Mesenchymal stem cell (in vitro differentiated cells and primary cell): ENCODE measurements around the gene SAMHD1.
"Not testable (repeated sequence)": the region's sequence is repeated elsewhere in the genome, so short reads cannot be mapped to it uniquely, and the experiment has no call there.

Source experiments
- DNase-seq: peaks from one replicate; pipeline ENCODE4 v3.0.0-alpha.2; 2013
- H2AFZ ChIP-seq: one replicate; pipeline ENCODE4 v1.6.1; 2013; ENCODE audit warnings: low read depth, mild to moderate bottlenecking, control low read depth, inconsistent platforms, low read length, moderate library complexity
- H2AK5ac ChIP-seq: 2 replicates; pipeline ENCODE4 v1.6.1; 2013; ENCODE audit warnings: low read length, moderate library complexity, mild to moderate bottlenecking, inconsistent platforms; ENCODE audit not compliant: severe bottlenecking
- H2BK120ac ChIP-seq: one replicate; pipeline ENCODE4 v1.6.1; 2013; ENCODE audit warnings: low read depth, mild to moderate bottlenecking, inconsistent platforms, low read length, moderate library complexity
- H2BK12ac ChIP-seq, 2 experiments: one replicate each; pipeline ENCODE4 v1.6.1; 2013; ENCODE audit warnings: inconsistent platforms in 2 of 2, low read length in 2 of 2, mild to moderate bottlenecking in 2 of 2, moderate library complexity in 2 of 2, control low read depth in 1 of 2
- H2BK15ac ChIP-seq: one replicate; pipeline ENCODE4 v1.6.1; 2013; ENCODE audit warnings: mild to moderate bottlenecking, low read depth, inconsistent platforms; ENCODE audit not compliant: poor library complexity, severe bottlenecking
- H2BK5ac ChIP-seq: 2 replicates; pipeline ENCODE4 v1.6.1; 2013; ENCODE audit warnings: low read depth, mild to moderate bottlenecking, low read length, control low read depth, inconsistent platforms; ENCODE audit not compliant: poor library complexity, severe bottlenecking
- H3K14ac ChIP-seq, 2 experiments: one replicate each; pipeline ENCODE4 v1.6.1; 2013; ENCODE audit warnings: inconsistent platforms in 2 of 2, low read length in 2 of 2, control low read depth in 1 of 2, mild to moderate bottlenecking in 1 of 2, moderate library complexity in 1 of 2
- H3K18ac ChIP-seq, 2 experiments: one replicate each; pipeline ENCODE4 v1.6.1; 2013; ENCODE audit warnings: inconsistent platforms in 2 of 2, low read length in 2 of 2, control low read depth in 1 of 2, low read depth in 1 of 2, mild to moderate bottlenecking in 1 of 2
- H3K23ac ChIP-seq, 2 experiments: one replicate each; pipeline ENCODE4 v1.6.1; 2013; ENCODE audit warnings: inconsistent platforms in 2 of 2, low read length in 2 of 2, mild to moderate bottlenecking in 2 of 2, moderate library complexity in 2 of 2, control low read depth in 1 of 2
- H3K27ac ChIP-seq: 2 replicates; pipeline ENCODE4 v1.5.1; 2013; ENCODE audit warnings: mild to moderate bottlenecking, moderate library complexity, low read length, control low read depth, inconsistent platforms; ENCODE audit not compliant: poor library complexity, severe bottlenecking
- H3K27me3 ChIP-seq, 2 experiments: 2 replicates each; pipeline versions ENCODE4 v1.6.1 to v1.7.0; 2013; ENCODE audit warnings: low read length in 2 of 2, mild to moderate bottlenecking in 2 of 2, moderate library complexity in 2 of 2, control low read depth in 1 of 2, inconsistent platforms in 1 of 2; ENCODE audit not compliant: control insufficient read depth in 1 of 2, insufficient read depth in 1 of 2
- H3K36me3 ChIP-seq, 2 experiments: 2 replicates each; pipeline versions ENCODE4 v1.6.1 to v1.7.0; 2013; ENCODE audit warnings: low read length in 2 of 2, control low read depth in 1 of 2, inconsistent platforms in 1 of 2, low read depth in 1 of 2, mild to moderate bottlenecking in 1 of 2; ENCODE audit not compliant: insufficient read depth in 2 of 2, control insufficient read depth in 1 of 2
- H3K4ac ChIP-seq, 2 experiments: one replicate each; pipeline ENCODE4 v1.6.1; 2013; ENCODE audit warnings: inconsistent platforms in 2 of 2, low read length in 2 of 2, mild to moderate bottlenecking in 2 of 2, moderate library complexity in 2 of 2, control low read depth in 1 of 2, low read depth in 1 of 2
- H3K4me1 ChIP-seq: 2 replicates; pipeline ENCODE4 v1.6.1; 2013; ENCODE audit warnings: low read depth, low read length, control low read depth; ENCODE audit not compliant: control insufficient read depth, insufficient read depth
- H3K4me2 ChIP-seq: 2 replicates; pipeline ENCODE4 v1.6.1; 2013; ENCODE audit warnings: low read length, mild to moderate bottlenecking, inconsistent platforms; ENCODE audit not compliant: poor library complexity, severe bottlenecking
- H3K4me3 ChIP-seq, 2 experiments: 2 replicates each; pipeline versions ENCODE4 v1.5.1 to v1.7.0; 2013; ENCODE audit warnings: low read length in 2 of 2, mild to moderate bottlenecking in 2 of 2, control low read depth in 1 of 2, low read depth in 1 of 2; ENCODE audit not compliant: insufficient read depth in 1 of 2
- H3K79me1 ChIP-seq: replicated peaks from 2 replicates; pipeline ENCODE4 v1.6.1; 2013; ENCODE audit warnings: mild to moderate bottlenecking, control low read depth, low read length, inconsistent platforms; ENCODE audit not compliant: poor library complexity, severe bottlenecking
- H3K9ac ChIP-seq: 2 replicates; pipeline ENCODE4 v1.7.0; 2013; ENCODE audit warnings: mild to moderate bottlenecking, low read length, moderate library complexity
- H3K9me3 ChIP-seq: 2 replicates; pipeline ENCODE4 v1.7.0; 2013; ENCODE audit warnings: mild to moderate bottlenecking, low read length; ENCODE audit not compliant: control insufficient read depth
- H4K8ac ChIP-seq: one replicate; pipeline ENCODE4 v1.6.1; 2013; ENCODE audit warnings: inconsistent platforms, mild to moderate bottlenecking, low read length, moderate library complexity
- H4K91ac ChIP-seq: one replicate; pipeline ENCODE4 v1.6.1; 2013; ENCODE audit warnings: mild to moderate bottlenecking, low read length, inconsistent platforms
- WGBS: methylation state at CpG from one replicate; pipeline ENCODE4 v1.1.7; 2013; ENCODE audit warnings: mixed read lengths; 5-methylcytosine and 5-hydroxymethylcytosine counted together

Gene SAMHD1

DNA sequence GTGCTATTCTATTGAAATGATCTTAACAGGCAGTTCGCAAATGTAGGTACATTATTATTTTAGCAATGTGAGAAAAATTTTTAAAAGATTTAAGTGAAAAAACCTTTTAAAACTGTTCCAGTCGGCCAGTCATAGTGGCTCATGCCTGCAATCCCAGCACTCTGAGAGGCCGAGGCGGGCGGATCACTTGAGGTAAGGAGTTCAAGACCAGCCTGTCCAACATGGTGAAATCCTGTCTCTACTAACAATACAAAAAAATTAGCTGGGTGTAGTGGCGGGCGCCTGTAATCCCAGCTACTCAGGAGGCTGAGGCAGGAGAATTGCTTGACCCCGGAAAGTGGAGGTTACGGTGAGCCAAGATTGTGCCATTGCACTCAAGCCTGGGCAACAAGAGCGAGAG is 45.9 kb downstream of the SAMHD1 start:
- peaks cover 0 to 60% of the 10 kb centered on the region in 2 experiments for H3K36me3 ChIP-seq
- DNase-seq, H3K79me1 ChIP-seq, H3K4me1 ChIP-seq, H3K4me2 ChIP-seq, H3K27ac ChIP-seq, H2AFZ ChIP-seq, H2BK5ac ChIP-seq, H3K14ac ChIP-seq, H3K27me3 ChIP-seq, H3K23ac ChIP-seq, H3K9ac ChIP-seq, H4K91ac ChIP-seq, H3K18ac ChIP-seq, H2BK15ac ChIP-seq, H3K4me3 ChIP-seq, H4K8ac ChIP-seq, H2AK5ac ChIP-seq, H3K4ac ChIP-seq, H2BK120ac ChIP-seq, H3K9me3 ChIP-seq, H2BK12ac ChIP-seq: not testable (repeated sequence)
- 96% methylated on average over 10 of the region's 10 CpGs for WGBS

GRCh38 chr20:36904690-36905089 is 46.8 kb downstream of the SAMHD1 start:
- peaks cover 1% of the 10 kb centered on the region for H3K4me1 ChIP-seq
- peaks cover 0 to 57% of the 10 kb centered on the region in 2 experiments for H3K36me3 ChIP-seq
- H2BK12ac ChIP-seq: no peak overlapping the region
- H4K8ac ChIP-seq: no peak overlapping the region
- DNase-seq: no peak
- no peaks in the 10 kb centered on the region for H3K79me1 ChIP-seq
- H3K27ac ChIP-seq: no peak overlapping the region
- H3K4me2 ChIP-seq: no peak overlapping the region
- H3K9ac ChIP-seq: no peak overlapping the region
- H2BK5ac ChIP-seq: no peak overlapping the region
- H3K14ac ChIP-seq: no peak overlapping the region
- H2BK120ac ChIP-seq: no peak overlapping the region
- no peak overlapping the region for H3K4ac ChIP-seq
- no peaks in the 10 kb centered on the region for H3K27me3 ChIP-seq
- no peak overlapping the region for H2AFZ ChIP-seq
- H3K4me3 ChIP-seq: no peak overlapping the region
- H2BK15ac ChIP-seq: no peak overlapping the region
- WGBS: 100% methylated on average over 1 of the region's 2 CpGs
- no peaks in the 10 kb centered on the region for H3K9me3 ChIP-seq
- no peak overlapping the region for H3K23ac ChIP-seq
- H3K18ac ChIP-seq: no peak overlapping the region
- no peak overlapping the region for H4K91ac ChIP-seq
- H2AK5ac ChIP-seq: no peak overlapping the region

DNA sequence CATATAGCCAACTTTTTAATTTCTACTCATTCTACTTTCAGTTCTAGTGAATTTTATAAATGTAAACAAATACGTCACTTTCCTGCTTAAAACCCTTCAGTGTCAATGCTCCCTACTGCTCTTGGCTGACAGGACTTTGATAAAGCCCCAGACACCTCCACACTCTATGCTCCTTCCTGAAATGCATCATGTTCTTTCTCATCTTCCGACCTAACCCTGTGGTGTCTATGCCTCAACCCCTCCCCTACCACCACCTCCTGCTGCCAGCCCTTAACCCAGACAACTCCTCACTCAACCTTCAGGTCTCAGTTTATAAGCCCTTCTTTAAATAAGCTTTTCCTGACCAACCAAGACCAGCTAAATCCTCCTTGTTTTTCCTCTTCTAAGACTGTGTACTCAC is 56.5 kb downstream of the SAMHD1 start:
- WGBS: 60% methylated on average over 2 of the region's 2 CpGs

DNA sequence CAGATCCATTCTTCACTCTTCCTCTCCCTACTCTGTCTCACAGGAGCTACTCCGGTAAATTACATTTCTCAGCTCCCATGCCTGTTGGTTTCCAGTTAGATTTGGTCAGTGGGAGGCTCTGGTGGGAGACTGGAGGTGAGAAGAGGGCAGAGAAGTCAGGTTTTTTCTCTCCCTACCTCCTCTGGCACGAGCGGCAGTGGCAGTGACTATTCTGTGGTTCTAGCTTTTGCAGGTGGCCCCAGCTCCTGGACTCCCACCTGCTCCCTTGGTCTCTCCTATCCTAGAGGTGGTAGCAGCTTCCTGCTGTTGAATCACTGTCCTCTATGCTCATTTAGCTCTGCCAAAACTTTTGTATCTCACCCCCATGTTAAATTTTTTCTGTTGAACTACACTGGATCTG is 57.7 kb downstream of the SAMHD1 start:
- H2BK120ac ChIP-seq: no peak overlapping the region
- WGBS: 91% methylated on average over 2 of the region's 3 CpGs
- H3K18ac ChIP-seq: no peak overlapping the region
- H3K27ac ChIP-seq: no peak overlapping the region
- DNase-seq: no peak
- no peak overlapping the region for H2BK5ac ChIP-seq
- no peaks in the 10 kb centered on the region for H3K4me1 ChIP-seq
- H2BK15ac ChIP-seq: no peak overlapping the region
- H3K23ac ChIP-seq: no peak overlapping the region
- no peaks in the 10 kb centered on the region for H3K79me1 ChIP-seq
- no peak overlapping the region for H4K91ac ChIP-seq
- H3K14ac ChIP-seq: no peak overlapping the region
- H3K27me3 ChIP-seq: no peaks in the 10 kb centered on the region
- H3K4ac ChIP-seq: no peak overlapping the region
- H2AK5ac ChIP-seq: no peak overlapping the region
- no peaks in the 10 kb centered on the region for H3K9me3 ChIP-seq
- H3K4me2 ChIP-seq: no peak overlapping the region
- H3K9ac ChIP-seq: no peak overlapping the region
- no peak overlapping the region for H3K4me3 ChIP-seq
- no peak overlapping the region for H4K8ac ChIP-seq
- no peak overlapping the region for H2BK12ac ChIP-seq
- peaks cover 9 to 80% of the 10 kb centered on the region in 2 experiments for H3K36me3 ChIP-seq
- H2AFZ ChIP-seq: no peak overlapping the region

More for the DNA sequence above, 56.5 kb downstream of the SAMHD1 start:
- H3K27ac ChIP-seq: no peak overlapping the region
- no peak overlapping the region for H2BK12ac ChIP-seq
- no peaks in the 10 kb centered on the region for H3K79me1 ChIP-seq
- no peak overlapping the region for H2BK120ac ChIP-seq
- H3K27me3 ChIP-seq: no peaks in the 10 kb centered on the region
- H3K36me3 ChIP-seq: peaks cover 9 to 68% of the 10 kb centered on the region in 2 experiments
- no peak overlapping the region for H3K23ac ChIP-seq
- H3K9ac ChIP-seq: no peak overlapping the region
- H3K4ac ChIP-seq: no peak overlapping the region
- H2AFZ ChIP-seq: no peak overlapping the region
- H2BK15ac ChIP-seq: no peak overlapping the region
- H2BK5ac ChIP-seq: no peak overlapping the region
- no peak overlapping the region for H3K18ac ChIP-seq
- H3K4me1 ChIP-seq: no peaks in the 10 kb centered on the region
- no peaks in the 10 kb centered on the region for H3K9me3 ChIP-seq
- H4K91ac ChIP-seq: no peak overlapping the region
- H3K14ac ChIP-seq: no peak overlapping the region
- H2AK5ac ChIP-seq: no peak overlapping the region
- no peak for DNase-seq
- H3K4me2 ChIP-seq: no peak overlapping the region
- no peak overlapping the region for H4K8ac ChIP-seq
- no peak overlapping the region for H3K4me3 ChIP-seq
